Adrenal gland (tissue), 12 donors: ENCODE results near the gene ANKS1B. TPM values are rescaled to one million over a fixed set of nuclear protein-coding genes. Genes with fewer than 3 reads are reported as not detected.

Experiments used
- DNase-seq, 7 donors: peaks; one replicate each; pipeline ENCODE4 v3.0.0-alpha.2; 2019 to 2020
- H3K27ac ChIP-seq, 5 donors: fragments of 200-600 bp; sonication (generic) in 4 of 5; 1 replicate in 3 of 5; 2 replicates in 2 of 5; pipeline versions ENCODE4 v1.5.1 to v1.8.0; 2016 to 2020; ENCODE audit warnings: mild to moderate bottlenecking in 1 of 5
- H3K27me3 ChIP-seq: fragments of 200-600 bp; 2 replicates; pipeline ENCODE4 v1.8.0; 2021
- H3K36me3 ChIP-seq, 2 donors: fragments of 200-600 bp; replicated peaks in 1 of 2; 1 replicate in 1 of 2; 2 replicates in 1 of 2; pipeline versions ENCODE4 v1.5.1 to v1.8.0; 2018 to 2022
- H3K4me1 ChIP-seq, 2 donors: fragments of 200-600 bp; replicated peaks in 1 of 2; 1 replicate in 1 of 2; 2 replicates in 1 of 2; pipeline versions ENCODE4 v1.5.1 to v1.8.0; 2018 to 2021
- H3K4me3 ChIP-seq, 4 donors: fragments of 200-600 bp; sonication (generic) in 3 of 4; one replicate each; pipeline ENCODE4 v1.5.1; 2016 to 2018
- H3K9me3 ChIP-seq, 3 donors: fragments of 200-600 bp; sonication (generic) in 1 of 3; replicated peaks in 1 of 3; 1 replicate in 2 of 3; 2 replicates in 1 of 3; pipeline versions ENCODE4 v1.5.1 to v1.8.0; 2016 to 2021
- POLR2A ChIP-seq, 2 donors: fragments of 450-650 bp; IDR thresholded peaks; one replicate each; pipeline ENCODE4 v1.6.1; 2017; ENCODE audit warnings: antibody characterized with exemption in 2 of 2, mild to moderate bottlenecking in 2 of 2, moderate library complexity in 1 of 2
- WGBS, 4 donors: extraction: QIAGEN DNeasy Blood & Tissue Kit in 2 of 4; methylation state at CpG; one replicate each; pipeline versions ENCODE4 v1.1.5 to v1.1.7; 2013 to 2017; 5-methylcytosine and 5-hydroxymethylcytosine counted together
- intact Hi-C, 2 donors: fragments of 100-400 bp; cut with DNase I; formaldehyde crosslinking; loops; one replicate each; pipeline versions ENCODE4 v1.14.1 to v1.15.0; 2022 to 2023
- polyA plus RNA-seq, 3 donors: library from polyadenylated mRNA; stranded (reverse); fragments of 200-250 nt in 2 of 3; fragments of 350-450 nt in 1 of 3; fragmentation: Illumina TruSeq in 1 of 3; extraction: RNeasy Lipid Tissue Mini Kit (QIAGEN cat#74804) in 1 of 3; gene quantifications; one replicate each; pipeline ENCODE4 v1.2.3, GENCODE V29; 2013 to 2014
- total RNA-seq, 9 donors: library from RNA; depleted of rRNA in 4 of 9; stranded (reverse); fragments of >200 nt in 4 of 9; fragments of 120-200 nt in 1 of 9; fragmentation: NEBNext Ultra II Directional in 1 of 9; extraction: Animal tissue kit (Norgen Biotek cat#: 25700) in 1 of 9; gene quantifications; one replicate each; pipeline versions ENCODE4 v1.1.0 to v1.2.4, GENCODE V29; 2013 to 2023
- TF ChIP-seq, protein P1 (sequence below), 6 experiments: fragments of 450-650 bp in 4 of 6; fragments of 200-600 bp in 2 of 6; sonication (generic) in 1 of 6; IDR thresholded peaks; 1 replicate in 5 of 6; 2 replicates in 1 of 6; pipeline versions ENCODE4 v1.5.1 to v1.8.0; 2016 to 2021; ENCODE audit warnings: antibody characterized with exemption in 6 of 6, mild to moderate bottlenecking in 2 of 6, moderate library complexity in 1 of 6
- donor health status: healthy with polysubstance abuse.
- donor health status: Bipolar disorder and iron deficiency.
- donor health status: DM: yes; HTN: yes; CAD: no.
- donor health status: DM: no; HTN: no; CAD: no.
- donor health status: DM: no; HTN: no; CAD: no.
- donor health status: DM: yes; HTN: yes; CAD: no.

The ANKS1B gene
- total and polyA plus RNA-seq, 12 donors: 1.3 to 28.1 (median 8.0) TPM

GRCh38 chr12:98741196-98741555, 1243.6 kb downstream of the ANKS1B start:
- TF ChIP-seq, protein P1, sequence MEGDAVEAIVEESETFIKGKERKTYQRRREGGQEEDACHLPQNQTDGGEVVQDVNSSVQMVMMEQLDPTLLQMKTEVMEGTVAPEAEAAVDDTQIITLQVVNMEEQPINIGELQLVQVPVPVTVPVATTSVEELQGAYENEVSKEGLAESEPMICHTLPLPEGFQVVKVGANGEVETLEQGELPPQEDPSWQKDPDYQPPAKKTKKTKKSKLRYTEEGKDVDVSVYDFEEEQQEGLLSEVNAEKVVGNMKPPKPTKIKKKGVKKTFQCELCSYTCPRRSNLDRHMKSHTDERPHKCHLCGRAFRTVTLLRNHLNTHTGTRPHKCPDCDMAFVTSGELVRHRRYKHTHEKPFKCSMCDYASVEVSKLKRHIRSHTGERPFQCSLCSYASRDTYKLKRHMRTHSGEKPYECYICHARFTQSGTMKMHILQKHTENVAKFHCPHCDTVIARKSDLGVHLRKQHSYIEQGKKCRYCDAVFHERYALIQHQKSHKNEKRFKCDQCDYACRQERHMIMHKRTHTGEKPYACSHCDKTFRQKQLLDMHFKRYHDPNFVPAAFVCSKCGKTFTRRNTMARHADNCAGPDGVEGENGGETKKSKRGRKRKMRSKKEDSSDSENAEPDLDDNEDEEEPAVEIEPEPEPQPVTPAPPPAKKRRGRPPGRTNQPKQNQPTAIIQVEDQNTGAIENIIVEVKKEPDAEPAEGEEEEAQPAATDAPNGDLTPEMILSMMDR (IDR thresholded peaks at IDR 0.05): no peak
- no peak for TF ChIP-seq POLR2A (IDR thresholded peaks at IDR 0.05)
- intact Hi-C loops: no loop called here

DNA sequence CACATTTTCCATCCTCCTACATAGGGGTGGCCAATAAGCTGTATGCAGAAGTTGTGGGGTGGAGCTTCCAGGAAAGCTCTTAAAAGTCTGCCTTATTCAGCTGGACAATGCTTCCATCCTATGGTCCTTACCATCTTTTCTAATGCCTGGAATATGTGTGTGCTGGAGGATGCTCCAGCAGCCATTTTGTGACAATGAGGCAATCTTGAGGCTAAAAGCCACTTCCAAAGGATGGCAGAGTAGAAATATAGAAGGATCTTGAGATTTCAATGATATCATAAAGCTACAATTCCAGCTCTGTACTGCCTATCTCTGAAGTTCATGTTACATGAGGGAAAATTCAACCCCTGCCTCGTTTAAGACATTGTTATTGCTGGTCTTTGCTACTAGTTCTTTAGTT, 1244.0 kb downstream of the ANKS1B start:
- intact Hi-C loops: no loop called here
- H3K4me3 ChIP-seq: no peak overlapping the region
- no peaks in the 10 kb centered on the region for H3K27me3 ChIP-seq
- H3K4me1 ChIP-seq: no peaks in the 10 kb centered on the region
- WGBS, 4 donors: 85 to 90% (median 86%) methylated on average over 1 of the region's 1 CpG
- DNase-seq: no peak
- no peak overlapping the region for H3K27ac ChIP-seq
- H3K9me3 ChIP-seq: no peaks in the 10 kb centered on the region
- no peak for TF ChIP-seq POLR2A (IDR thresholded peaks at IDR 0.05)
- TF ChIP-seq, protein P1 (IDR thresholded peaks at IDR 0.05): no peak
- H3K36me3 ChIP-seq: no peaks in the 10 kb centered on the region

More at GRCh38 chr12:98741196-98741555, 1243.6 kb downstream of the ANKS1B start:
- Histone ChIP-seq H3K36me3 (no peaks in the 10 kb centered on the region), H3K4me1 (no peaks in the 10 kb centered on the region), H3K9me3 (no peaks in the 10 kb centered on the region), H3K27ac (no peak overlapping the region), H3K4me3 (no peak overlapping the region), H3K27me3 (no peaks in the 10 kb centered on the region)
- 89 to 96% (median 94%) methylated on average over 4 of the region's 4 CpGs for WGBS, 4 donors
- DNase-seq: no peak

DNA sequence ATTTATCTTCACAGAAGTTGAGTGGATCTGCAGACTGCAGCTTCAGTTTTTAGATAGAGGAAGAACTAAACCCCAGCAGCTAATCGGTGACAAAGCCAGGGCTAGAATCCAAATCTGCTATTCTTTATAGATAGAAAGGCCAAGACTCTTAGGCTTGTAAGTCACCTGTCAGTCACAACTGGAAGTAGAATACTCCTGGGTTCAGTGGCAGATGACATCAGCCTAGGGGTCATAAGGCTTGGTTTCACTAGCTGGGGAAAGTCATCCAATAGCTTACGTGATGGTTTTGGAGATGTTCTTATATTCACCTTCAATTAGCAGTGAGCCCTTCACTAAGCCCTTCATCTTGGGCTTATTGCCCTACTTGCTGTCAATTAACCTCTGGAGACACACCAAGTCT, 1246.2 kb downstream of the ANKS1B start:
- H3K27ac ChIP-seq: no peak overlapping the region
- H3K36me3 ChIP-seq: no peaks in the 10 kb centered on the region
- intact Hi-C loops: no loop called here
- H3K4me1 ChIP-seq: no peaks in the 10 kb centered on the region
- H3K4me3 ChIP-seq: no peak overlapping the region
- WGBS, 4 donors: 86 to 92% (median 89%) methylated on average over 2 of the region's 2 CpGs
- H3K27me3 ChIP-seq: no peaks in the 10 kb centered on the region
- no peak for DNase-seq
- no peak for TF ChIP-seq POLR2A (IDR thresholded peaks at IDR 0.05)
- TF ChIP-seq, protein P1 (IDR thresholded peaks at IDR 0.05): no peak
- H3K9me3 ChIP-seq: no peaks in the 10 kb centered on the region

GRCh38 chr12:98738002-98738401, 1246.7 kb downstream of the ANKS1B start:
- intact Hi-C loops: no loop called here
- Histone ChIP-seq H3K9me3 (no peaks in the 10 kb centered on the region), H3K27ac (no peak overlapping the region), H3K36me3 (no peaks in the 10 kb centered on the region), H3K4me3 (no peak overlapping the region), H3K4me1 (no peaks in the 10 kb centered on the region), H3K27me3 (no peaks in the 10 kb centered on the region)
- WGBS, 4 donors: 86 to 95% (median 89%) methylated on average over 3 of the region's 3 CpGs
- DNase-seq: no peak
- no peak for TF ChIP-seq POLR2A (IDR thresholded peaks at IDR 0.05)
- TF ChIP-seq, protein P1 (IDR thresholded peaks at IDR 0.05): no peak
